Kidney (tissue), 14 donors: Measurements from ENCODE around the gene PAM16. TPM values are rescaled to one million over a fixed set of nuclear protein-coding genes. Genes with fewer than 3 reads are reported as not detected.

ENCODE experiments used
- DNase-seq, 5 donors: peaks; one replicate each; pipeline ENCODE4 v3.0.0-alpha.2; 2013 to 2020
- FAIRE-seq: peaks from 2 replicates; lab custom pipeline; 2012; peaks lifted over from hg19 to GRCh38; lab: Jason Lieb, UNC
- H3K27ac ChIP-seq, 2 donors: one replicate each; pipeline ENCODE4 v1.7.0; 2013; ENCODE audit warnings: low read depth in 2 of 2, low read length in 2 of 2, inconsistent platforms in 1 of 2
- H3K27me3 ChIP-seq: one replicate; pipeline ENCODE4 v1.7.1; 2013; ENCODE audit warnings: low read length, inconsistent platforms; ENCODE audit not compliant: control insufficient read depth, insufficient read depth
- H3K36me3 ChIP-seq, 3 donors: one replicate each; pipeline versions ENCODE4 v1.7.0 to v1.7.1; 2013; ENCODE audit warnings: low read length in 3 of 3, control low read depth in 1 of 3, inconsistent platforms in 1 of 3; ENCODE audit not compliant: insufficient read depth in 3 of 3, control insufficient read depth in 2 of 3
- H3K4me1 ChIP-seq, 3 donors: one replicate each; pipeline versions ENCODE4 v1.7.0 to v1.7.1; 2013; ENCODE audit warnings: low read length in 3 of 3, inconsistent platforms in 1 of 3, low read depth in 1 of 3; ENCODE audit not compliant: control insufficient read depth in 2 of 3, insufficient read depth in 2 of 3
- H3K4me3 ChIP-seq, 3 donors: one replicate each; pipeline versions ENCODE4 v1.7.0 to v1.8.1; 2013; ENCODE audit warnings: low read length in 3 of 3, control low read depth in 1 of 3, inconsistent platforms in 1 of 3
- H3K9ac ChIP-seq, 3 donors: one replicate each; pipeline versions ENCODE4 v1.7.0 to v1.7.1; 2013; ENCODE audit warnings: low read length in 3 of 3, control low read depth in 1 of 3, inconsistent platforms in 1 of 3
- H3K9me3 ChIP-seq, 3 donors: one replicate each; pipeline versions ENCODE4 v1.7.0 to v1.7.1; 2013; ENCODE audit warnings: low read length in 3 of 3, control low read depth in 1 of 3, inconsistent platforms in 1 of 3; ENCODE audit not compliant: control insufficient read depth in 2 of 3, insufficient read depth in 1 of 3
- intact Hi-C: fragments of 100-400 bp; cut with DNase I; formaldehyde crosslinking; loops from one replicate; pipeline ENCODE4 v1.11.1; 2022
- polyA plus RNA-seq: library from polyadenylated mRNA; stranded (reverse); fragments of 350-450 nt; fragmentation: Illumina TruSeq; extraction: RNeasy Lipid Tissue Mini Kit (QIAGEN cat#74804); gene quantifications from one replicate; pipeline ENCODE4 v1.2.3, GENCODE V29; 2014; ENCODE audit warnings: low read depth, low replicate concordance; ENCODE audit not compliant: insufficient read depth
- total RNA-seq: library from RNA; stranded (reverse); fragmentation: NEBNext Ultra II Directional; extraction: Animal tissue kit (Norgen Biotek cat#: 25700); gene quantifications from one replicate; pipeline ENCODE4 v1.2.1, GENCODE V29; 2021
- TF ChIP-seq, protein P1 (sequence below): IDR thresholded peaks from 3 replicates; pipeline ENCODE4 v1.5.1; 2012; ENCODE audit warnings: mild to moderate bottlenecking, moderate library complexity, borderline replicate concordance; ENCODE audit not compliant: insufficient read depth; ENCODE audit errors: extremely low read depth
- donor health status: control.
- donor health status: control.
- donor health status: control.
- donor health status: control.
- donor health status: control.
- donor health status: DM: yes; HTN: yes; CAD: no.
- donor health status: Normal renal cell carcinoma (clear cell type).

The PAM16 gene
- total and polyA plus RNA-seq, 2 donors from 2014 or later, result 29.4 to 61.1 TPM

DNA sequence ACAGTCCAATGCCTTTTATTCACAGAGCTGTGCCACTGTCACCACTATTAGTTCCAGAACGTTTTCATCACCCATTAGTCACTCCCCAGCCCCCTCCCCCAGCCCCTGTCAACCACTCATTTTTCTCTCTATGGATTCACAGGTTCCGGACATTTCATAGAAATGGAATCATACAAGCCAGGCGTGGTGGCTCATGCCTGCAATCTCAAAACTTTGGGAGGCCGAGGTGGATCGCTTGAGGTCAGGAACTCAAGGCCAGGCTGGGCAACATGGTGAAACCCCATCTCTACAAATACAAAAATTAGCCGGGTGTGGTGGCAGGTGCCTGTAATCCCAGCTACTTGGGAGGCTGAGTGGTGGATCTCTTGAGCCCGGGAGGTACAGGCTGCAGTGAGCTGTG, 759 bp upstream of the PAM16 start:
- Histone ChIP-seq H3K27me3 (no peaks in the 10 kb centered on the region), H3K27ac (no peak overlapping the region), H3K4me3 (no peak overlapping the region), H3K9me3 (no peaks in the 10 kb centered on the region), H3K9ac (no peak overlapping the region), H3K36me3 (no peaks in the 10 kb centered on the region), H3K4me1 (peaks cover 0 to 4% (median 0%) of the 10 kb centered on the region in 3 donors)
- intact Hi-C loops, result no loop called here
- TF ChIP-seq, protein P1, sequence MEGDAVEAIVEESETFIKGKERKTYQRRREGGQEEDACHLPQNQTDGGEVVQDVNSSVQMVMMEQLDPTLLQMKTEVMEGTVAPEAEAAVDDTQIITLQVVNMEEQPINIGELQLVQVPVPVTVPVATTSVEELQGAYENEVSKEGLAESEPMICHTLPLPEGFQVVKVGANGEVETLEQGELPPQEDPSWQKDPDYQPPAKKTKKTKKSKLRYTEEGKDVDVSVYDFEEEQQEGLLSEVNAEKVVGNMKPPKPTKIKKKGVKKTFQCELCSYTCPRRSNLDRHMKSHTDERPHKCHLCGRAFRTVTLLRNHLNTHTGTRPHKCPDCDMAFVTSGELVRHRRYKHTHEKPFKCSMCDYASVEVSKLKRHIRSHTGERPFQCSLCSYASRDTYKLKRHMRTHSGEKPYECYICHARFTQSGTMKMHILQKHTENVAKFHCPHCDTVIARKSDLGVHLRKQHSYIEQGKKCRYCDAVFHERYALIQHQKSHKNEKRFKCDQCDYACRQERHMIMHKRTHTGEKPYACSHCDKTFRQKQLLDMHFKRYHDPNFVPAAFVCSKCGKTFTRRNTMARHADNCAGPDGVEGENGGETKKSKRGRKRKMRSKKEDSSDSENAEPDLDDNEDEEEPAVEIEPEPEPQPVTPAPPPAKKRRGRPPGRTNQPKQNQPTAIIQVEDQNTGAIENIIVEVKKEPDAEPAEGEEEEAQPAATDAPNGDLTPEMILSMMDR, result no peak
- no peak for FAIRE-seq
- DNase-seq, result peak in 1 of 5 donors; percentile 56

DNA sequence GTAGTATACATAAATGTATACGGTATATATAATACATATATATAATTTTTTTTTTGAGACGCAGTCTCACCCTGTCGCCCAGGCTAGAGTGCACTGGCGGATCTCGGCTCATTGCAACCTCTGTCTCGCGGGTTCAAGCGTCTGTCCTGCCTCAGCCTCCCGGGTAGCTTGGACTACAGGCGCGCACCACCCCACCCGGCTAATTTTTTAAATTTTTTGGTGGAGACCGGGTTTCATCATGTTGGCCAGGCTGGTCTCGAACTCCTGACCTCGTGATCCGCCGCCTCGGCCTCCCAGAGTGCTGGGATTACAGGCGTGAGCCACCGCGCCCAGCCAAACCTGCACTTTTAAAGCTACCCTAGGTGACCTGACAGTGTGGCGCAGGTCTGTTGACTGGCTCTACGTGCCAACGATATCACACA, 745 bp downstream of the PAM16 start:
- DNase-seq, result peak in 1 of 5 donors; percentile 55

DNA sequence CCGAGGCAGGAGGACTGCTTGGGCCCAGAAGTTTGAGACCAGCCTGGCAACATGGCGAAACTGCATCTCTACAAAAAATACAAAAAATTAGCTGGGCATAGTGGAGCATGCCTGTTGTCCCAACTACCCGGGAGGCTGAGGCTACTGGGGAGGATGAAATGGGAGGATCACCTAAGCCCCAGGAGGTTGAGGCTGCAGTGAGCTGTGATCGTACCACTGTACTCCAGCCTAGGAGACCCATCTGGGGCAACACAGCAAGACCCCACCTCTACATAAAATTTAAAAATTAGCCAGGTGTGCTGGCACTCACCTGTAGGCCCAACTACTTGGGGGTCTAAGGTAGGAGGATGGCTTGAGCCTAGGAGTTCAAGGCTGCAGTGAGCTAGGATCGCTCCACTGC, 1.8 kb downstream of the PAM16 start:
- FAIRE-seq (no peak), DNase-seq (no peak)
- intact Hi-C loops, result no loop called here
- Histone ChIP-seq H3K9me3 (no peaks in the 10 kb centered on the region), H3K27me3 (no peaks in the 10 kb centered on the region), H3K27ac (no peak overlapping the region), H3K36me3 (no peaks in the 10 kb centered on the region), H3K9ac (no peak overlapping the region), H3K4me1 (peaks cover 0 to 4% (median 0%) of the 10 kb centered on the region in 3 donors), H3K4me3 (no peak overlapping the region)
- TF ChIP-seq, protein P1, result no peak

More for the DNA sequence above, 745 bp downstream of the PAM16 start:
- peak overlapping the region; percentile 32 to 63 for H3K27ac ChIP-seq
- TF ChIP-seq, protein P1, result no peak
- no peaks in the 10 kb centered on the region for H3K27me3 ChIP-seq
- no peaks in the 10 kb centered on the region for H3K36me3 ChIP-seq
- H3K9ac ChIP-seq, result peak overlapping the region; percentile 43 to 84 (median 67)
- peak overlapping the region; percentile 77 to 92 (median 90) for H3K4me3 ChIP-seq
- intact Hi-C loops, result no loop called here
- no peaks in the 10 kb centered on the region for H3K9me3 ChIP-seq
- peaks cover 0 to 4% (median 0%) of the 10 kb centered on the region in 3 donors for H3K4me1 ChIP-seq
- no peak for FAIRE-seq
